GM06990 (cell line): Measurements from ENCODE around the gene GLRX5.

Source experiments
- DNase-seq: peaks from one replicate; pipeline ENCODE4 v3.0.0-alpha.2; 2011; ENCODE audit not compliant: insufficient read length; ENCODE audit errors: extremely low read depth
- H3K27me3 ChIP-seq: replicated peaks from 2 replicates; pipeline ENCODE4 v1.6.0; 2011; ENCODE audit warnings: low read length; ENCODE audit not compliant: control insufficient read depth, insufficient read depth
- H3K36me3 ChIP-seq: 2 replicates; pipeline ENCODE4 v1.5.1; 2011; ENCODE audit warnings: low read length; ENCODE audit not compliant: control insufficient read depth, insufficient read depth
- H3K4me3 ChIP-seq: replicated peaks from 2 replicates; pipeline ENCODE4 v1.5.1; 2011; ENCODE audit warnings: low read depth, mild to moderate bottlenecking, control low read depth, low read length
- TF ChIP-seq, protein P1 (sequence below): IDR thresholded peaks from 2 replicates; pipeline ENCODE4 v1.5.1; 2011; ENCODE audit warnings: low read length, control low read depth, mild to moderate bottlenecking, inconsistent platforms; ENCODE audit not compliant: insufficient read depth, poor library complexity, severe bottlenecking

Gene GLRX5

DNA sequence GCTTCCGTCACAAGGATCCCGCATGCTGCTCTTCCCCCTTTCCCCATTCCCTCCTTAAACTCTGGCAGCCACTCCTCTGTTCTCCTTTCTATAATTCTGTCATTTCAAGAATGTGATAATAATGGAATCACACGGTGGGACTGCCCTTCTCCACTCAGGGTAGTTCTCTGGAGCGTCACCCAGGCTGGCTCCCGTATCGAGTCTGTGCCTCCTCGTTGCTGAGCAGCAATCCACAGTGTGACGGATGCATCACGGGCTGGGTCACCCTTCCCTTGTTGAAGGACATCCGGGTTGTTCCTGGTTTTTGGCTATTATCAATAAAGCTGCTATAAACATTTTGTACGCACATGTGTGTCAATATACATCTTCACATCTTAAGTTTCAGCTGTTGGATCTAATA, 12.7 kb upstream of the GLRX5 start:
- TF ChIP-seq, protein P1, sequence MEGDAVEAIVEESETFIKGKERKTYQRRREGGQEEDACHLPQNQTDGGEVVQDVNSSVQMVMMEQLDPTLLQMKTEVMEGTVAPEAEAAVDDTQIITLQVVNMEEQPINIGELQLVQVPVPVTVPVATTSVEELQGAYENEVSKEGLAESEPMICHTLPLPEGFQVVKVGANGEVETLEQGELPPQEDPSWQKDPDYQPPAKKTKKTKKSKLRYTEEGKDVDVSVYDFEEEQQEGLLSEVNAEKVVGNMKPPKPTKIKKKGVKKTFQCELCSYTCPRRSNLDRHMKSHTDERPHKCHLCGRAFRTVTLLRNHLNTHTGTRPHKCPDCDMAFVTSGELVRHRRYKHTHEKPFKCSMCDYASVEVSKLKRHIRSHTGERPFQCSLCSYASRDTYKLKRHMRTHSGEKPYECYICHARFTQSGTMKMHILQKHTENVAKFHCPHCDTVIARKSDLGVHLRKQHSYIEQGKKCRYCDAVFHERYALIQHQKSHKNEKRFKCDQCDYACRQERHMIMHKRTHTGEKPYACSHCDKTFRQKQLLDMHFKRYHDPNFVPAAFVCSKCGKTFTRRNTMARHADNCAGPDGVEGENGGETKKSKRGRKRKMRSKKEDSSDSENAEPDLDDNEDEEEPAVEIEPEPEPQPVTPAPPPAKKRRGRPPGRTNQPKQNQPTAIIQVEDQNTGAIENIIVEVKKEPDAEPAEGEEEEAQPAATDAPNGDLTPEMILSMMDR, result no peak
- DNase-seq, result no peak
- Histone ChIP-seq H3K4me3 (no peak overlapping the region), H3K27me3 (no peaks in the 10 kb centered on the region), H3K36me3 (no peaks in the 10 kb centered on the region)

DNA sequence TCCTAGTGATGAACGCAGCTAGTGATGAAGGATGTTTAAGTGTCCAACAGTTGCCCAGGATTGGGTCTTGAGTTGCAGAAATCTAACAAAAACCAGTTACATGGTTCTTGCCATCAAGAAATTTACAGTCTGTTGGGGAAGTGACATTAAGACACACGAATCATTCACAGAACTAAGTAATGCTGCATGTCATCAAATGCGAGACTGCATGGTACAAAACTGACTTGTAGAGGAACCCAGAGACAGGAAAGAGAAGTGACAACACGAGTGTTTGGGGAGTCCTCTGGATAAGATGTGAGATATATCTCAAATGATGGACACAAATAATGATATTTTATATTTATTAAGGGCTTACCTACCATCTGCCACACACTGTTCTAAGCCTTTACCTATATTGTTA, 12.3 kb upstream of the GLRX5 start:
- TF ChIP-seq, protein P1, result no peak
- no peaks in the 10 kb centered on the region for H3K27me3 ChIP-seq
- H3K4me3 ChIP-seq, result no peak overlapping the region
- H3K36me3 ChIP-seq, result no peaks in the 10 kb centered on the region
- no peak for DNase-seq

DNA sequence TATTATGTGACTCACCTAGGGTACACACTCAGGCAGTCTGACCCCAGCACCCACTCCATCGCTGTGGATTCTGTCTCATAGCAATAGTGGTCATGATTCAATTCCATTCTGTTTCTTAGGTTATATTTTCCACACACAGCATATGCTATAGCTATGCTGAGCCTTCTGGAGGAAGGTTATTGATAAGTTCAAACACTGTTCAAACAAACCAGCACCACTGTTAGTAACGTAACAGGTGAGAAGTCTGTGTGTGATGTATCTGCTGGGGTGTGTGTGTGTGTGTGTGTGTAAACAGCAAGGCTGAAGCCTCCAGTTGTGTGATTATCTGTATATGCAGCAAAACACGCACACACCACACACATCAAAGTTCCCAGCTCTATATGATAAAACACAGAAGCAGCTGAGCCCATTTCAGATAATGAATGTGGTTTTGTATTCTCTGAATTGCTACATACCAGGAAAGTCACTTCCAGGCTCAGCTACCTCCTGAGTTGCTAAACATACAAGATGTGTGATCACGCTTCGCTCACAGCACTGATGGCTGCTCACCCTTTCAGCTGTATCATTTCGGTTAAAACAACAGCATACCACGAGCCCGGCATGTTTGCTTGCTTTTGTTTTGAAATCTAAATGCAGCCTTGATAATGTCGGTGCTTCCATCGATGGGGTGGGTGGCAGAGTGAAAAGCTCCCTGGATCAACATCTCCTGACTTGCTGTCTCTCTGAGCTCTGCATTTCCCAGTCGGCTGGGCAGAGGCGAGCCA, 11.6 kb upstream of the GLRX5 start:
- no peak for DNase-seq
- TF ChIP-seq, protein P1, result no peak
- Histone ChIP-seq H3K4me3 (no peak overlapping the region), H3K27me3 (no peaks in the 10 kb centered on the region), H3K36me3 (no peaks in the 10 kb centered on the region)

DNA sequence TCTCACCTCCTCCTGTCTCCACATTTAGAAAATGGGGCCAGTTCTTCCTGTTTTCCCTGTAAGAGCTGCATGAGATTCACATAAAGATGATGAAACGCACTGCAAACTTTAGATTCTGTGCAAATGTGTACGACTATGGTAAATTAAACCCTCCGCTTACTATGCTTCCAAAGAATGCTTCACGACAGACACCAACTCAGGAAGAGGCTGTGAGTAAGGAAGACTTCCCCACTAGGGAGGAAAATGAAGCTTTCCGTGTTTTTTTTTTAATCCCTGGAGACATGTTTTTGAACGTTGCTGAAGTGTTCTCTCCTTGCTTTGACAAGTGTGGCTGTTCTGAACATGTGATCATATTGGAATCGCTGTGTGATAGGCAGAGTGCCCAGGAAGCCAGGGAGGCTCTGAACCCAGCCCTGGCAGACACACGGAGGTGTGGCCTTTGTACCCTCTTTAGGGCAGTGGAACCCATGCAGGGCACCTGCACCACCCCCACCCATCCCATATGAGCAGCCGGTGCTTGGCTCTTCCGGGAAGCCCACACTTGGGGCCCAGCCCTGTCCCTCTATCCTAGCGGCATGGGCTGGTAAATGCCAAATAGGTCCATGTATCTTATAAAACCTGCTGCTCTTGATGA, 10.9 kb upstream of the GLRX5 start:
- TF ChIP-seq, protein P1, result no peak
- no peak for DNase-seq
- Histone ChIP-seq H3K36me3 (no peaks in the 10 kb centered on the region), H3K27me3 (no peaks in the 10 kb centered on the region), H3K4me3 (no peak overlapping the region)

DNA sequence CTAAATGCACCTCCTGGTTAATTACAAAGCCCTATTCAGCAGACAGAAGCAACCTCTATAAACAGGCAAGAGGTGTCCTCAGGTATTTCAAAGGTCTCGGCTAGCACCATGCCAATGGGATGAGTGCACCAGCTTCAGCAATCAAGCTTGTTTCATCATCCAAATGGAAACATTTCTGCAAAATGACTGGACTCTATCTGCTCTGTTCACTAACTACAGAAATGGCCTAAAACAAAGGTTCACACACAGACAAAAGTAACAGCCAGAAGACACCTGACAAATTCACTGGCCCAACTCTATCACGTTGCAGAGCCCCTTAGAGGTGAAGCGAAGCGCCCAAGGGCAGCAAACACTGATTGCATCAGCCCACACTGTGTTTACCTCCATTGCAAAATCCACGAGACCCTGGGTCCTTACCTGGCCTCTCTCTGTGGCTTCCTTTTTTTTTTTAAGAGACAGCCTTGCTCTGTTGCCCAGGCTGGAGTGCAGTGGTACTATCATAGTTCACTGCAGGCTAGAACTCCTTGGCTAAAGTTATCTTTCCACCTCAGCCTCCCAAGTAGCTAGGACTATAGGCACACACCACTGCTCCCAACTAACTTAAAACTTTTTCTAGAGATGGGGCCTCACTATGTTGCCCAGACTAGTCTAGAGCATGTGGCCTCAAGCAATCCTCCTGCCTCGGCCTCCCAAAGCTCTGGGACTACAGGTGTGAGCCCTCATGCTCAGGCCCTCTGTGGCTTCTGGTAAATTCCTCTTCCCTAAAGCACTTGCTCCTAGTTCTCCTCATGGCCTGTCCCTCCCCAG, 9.9 kb upstream of the GLRX5 start:
- Histone ChIP-seq H3K36me3 (no peaks in the 10 kb centered on the region), H3K4me3 (no peak overlapping the region), H3K27me3 (no peaks in the 10 kb centered on the region)
- TF ChIP-seq, protein P1, result no peak
- no peak for DNase-seq
